ENCODE measurements around the gene HTR4.

DNA sequence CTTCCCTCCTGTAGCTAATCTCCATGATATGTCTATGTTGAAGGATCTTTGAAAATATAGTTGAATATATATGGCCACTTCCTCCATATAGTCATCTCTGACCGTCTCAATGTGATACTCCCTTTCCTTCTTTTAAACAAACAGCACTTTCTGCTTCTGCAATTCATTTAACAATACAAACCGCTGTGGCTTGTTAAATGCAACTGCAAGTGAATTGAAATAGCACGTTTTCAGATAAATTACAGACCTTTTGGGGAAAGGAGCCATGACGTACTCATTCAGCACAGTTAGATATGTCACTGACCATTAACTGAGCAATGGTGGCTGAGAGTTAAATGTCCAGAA lies 188.1 kb downstream of the HTR4 start:
- no peak for TF ChIP-seq POLR2A (IDR thresholded peaks at IDR 0.05)
- TF ChIP-seq EP300 (IDR thresholded peaks at IDR 0.05) = no peak
- no peak for TF ChIP-seq CTCF (IDR thresholded peaks at IDR 0.05)

Data from sigmoid colon (tissue), 4 donors.